HG02852 (cell line): Measurements from ENCODE around the gene PSMG3.
A peak's percentile ranks its signal among the peaks of the same experiment; 100 is the strongest.

Experiments used
- ATAC-seq: cut with Tn5 transposase; IDR thresholded peaks from one replicate; pipeline ENCODE4 v1.9.1; 2021; ENCODE audit warnings: mild to moderate bottlenecking, moderate library complexity; ENCODE audit not compliant: unreplicated experiment

The PSMG3 gene

DNA sequence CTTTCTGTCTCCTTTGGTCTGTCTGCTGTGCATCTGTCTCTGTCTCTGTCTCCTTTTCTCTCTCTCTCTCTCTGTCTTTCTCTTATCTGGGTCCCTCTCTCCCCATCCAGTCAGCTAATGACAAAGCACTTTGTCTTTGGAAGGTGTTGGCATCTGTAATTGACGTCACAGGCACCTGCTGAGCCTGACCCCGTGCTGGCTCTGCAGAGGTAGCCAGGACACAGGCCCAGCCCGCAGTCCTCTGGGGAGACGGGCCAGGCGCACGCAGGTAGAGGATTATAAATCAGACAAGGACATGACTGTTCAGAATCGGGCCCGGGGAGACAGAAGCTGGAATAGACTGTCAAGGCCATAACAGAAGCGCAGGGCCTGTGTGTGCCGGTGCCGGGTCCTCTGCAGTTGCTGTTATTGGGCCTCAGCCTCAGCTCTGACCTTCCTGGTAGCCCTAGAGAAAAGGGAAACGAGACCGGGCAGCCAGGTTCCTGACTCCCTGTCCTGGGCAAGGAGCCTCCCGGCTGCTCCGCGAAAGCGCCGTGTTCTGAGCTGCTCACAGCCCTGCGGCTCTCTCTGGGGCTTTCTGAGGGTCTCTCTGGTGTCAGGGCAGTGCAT lies 10.7 kb upstream of the PSMG3 start:
- ATAC-seq, result no peak

DNA sequence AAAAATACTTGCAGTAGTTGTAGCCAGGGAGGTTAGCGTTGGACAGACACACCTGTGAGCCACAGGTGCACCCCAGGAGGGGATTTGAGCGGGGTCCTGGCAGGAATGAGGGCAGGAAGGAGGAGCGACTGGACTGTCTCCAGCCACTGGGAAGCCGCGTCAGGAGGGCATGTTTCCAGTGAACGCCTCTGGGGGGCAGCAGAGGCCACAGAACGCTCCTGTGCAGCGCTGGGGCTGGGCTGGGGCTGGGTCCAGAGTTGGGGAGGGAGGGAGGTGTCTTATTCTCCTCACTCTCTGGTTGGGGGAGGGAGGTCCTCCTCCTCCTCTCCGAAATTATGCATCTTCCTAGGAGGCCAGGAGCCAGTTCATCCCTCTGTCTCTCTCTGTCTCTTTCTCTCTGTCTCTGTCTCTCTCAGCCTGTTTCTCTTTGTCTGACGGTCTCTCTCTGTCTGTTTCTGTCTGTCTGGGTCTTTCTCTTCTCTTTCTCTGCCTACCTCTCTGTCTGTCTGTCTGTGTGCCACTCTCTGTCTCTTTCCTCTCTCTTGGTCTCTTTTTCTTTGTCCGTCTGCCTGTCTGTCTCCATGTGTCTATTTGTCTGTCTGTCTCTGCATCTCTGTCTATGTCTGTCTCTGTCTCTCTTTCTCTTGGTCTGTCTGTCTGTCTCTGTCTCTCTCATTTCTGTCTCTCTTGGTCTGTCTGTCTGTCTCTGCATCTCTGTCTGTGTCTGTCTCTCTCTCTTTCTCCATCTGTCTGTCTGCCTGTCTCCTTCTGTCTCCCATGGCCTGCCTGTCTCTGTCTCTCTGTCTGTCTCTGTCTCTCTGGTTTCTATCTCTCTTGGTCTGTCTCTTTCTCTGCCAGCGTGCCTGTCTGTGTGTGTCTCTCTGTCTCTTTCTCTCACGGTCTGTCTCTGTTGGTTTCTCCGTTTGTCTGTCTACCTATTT lies 9.9 kb upstream of the PSMG3 start:
- peak; percentile 72 for ATAC-seq

DNA sequence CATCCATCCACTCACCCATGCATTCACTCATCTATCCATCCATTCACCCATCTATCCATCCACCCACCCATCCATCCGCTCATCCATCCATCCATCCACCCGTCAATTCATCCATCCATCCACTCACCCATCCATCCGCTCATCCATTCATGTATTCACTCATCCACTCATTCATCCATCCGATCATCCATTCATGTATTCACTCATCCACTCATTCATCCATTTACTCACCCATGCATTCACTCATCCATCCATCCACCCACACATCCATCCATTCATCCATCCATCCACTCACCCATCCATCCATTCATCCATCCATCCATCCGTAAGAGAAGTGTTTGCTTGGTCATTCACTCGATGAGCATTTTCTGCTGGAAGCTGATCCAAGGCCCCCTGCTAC lies 8.7 kb upstream of the PSMG3 start:
- ATAC-seq, result no peak

- no peak for ATAC-seq
Measured at GRCh38 chr7:1576521-1577253, 6.9 kb upstream of the PSMG3 start.

DNA sequence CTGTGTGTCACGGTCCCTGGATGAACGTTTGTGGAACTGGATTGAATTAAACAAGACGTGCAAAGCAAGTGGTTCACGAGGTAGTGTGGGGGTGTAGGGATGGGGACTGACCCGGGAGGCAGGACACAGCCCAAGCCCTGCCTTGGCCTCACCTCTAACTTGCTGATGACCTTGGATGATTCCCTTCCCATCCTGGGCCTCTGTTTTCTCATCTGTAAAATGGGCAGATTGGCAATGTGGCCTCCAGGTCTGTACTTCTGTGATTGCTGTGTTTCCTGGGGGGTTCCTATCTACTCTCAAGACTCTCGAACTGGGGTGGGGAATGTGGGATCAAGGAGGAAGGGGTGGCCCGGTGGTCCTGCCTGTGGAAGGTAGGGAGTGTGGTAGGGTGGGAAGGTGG lies 6.0 kb upstream of the PSMG3 start:
- ATAC-seq, result no peak

DNA sequence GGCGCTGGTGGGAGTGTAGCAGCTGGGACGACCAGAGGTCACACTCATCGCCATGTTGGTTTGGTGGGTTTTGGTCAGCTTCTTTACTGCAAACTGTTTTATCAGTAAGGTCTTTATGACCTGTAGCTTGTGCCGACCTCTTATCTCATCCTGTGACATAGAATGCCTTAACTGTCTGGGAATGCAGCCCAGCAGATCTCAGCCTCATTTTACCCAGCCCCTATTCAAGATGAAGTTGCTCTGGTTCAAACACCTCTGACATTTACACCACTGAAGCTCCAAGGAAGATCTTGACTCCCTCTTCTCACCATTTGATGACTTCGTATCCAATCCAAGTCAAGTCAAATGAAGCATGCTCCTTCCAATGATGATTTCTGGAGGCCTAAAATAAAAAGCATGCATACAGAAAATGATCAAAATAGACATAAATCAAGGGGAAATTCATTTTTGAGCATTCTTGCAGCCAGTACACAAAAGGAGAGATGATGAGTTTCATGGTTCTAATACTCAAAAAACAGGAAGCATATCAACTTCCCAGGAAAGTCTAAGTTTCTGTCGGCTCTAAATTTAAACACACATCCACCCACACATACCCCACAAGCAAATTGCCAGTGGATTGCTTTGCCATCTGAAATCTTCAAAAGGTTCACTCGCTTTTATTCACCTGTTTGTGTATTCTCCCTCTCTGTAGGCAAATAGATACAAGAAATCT lies 2.4 kb upstream of the PSMG3 start:
- ATAC-seq, result no peak

DNA sequence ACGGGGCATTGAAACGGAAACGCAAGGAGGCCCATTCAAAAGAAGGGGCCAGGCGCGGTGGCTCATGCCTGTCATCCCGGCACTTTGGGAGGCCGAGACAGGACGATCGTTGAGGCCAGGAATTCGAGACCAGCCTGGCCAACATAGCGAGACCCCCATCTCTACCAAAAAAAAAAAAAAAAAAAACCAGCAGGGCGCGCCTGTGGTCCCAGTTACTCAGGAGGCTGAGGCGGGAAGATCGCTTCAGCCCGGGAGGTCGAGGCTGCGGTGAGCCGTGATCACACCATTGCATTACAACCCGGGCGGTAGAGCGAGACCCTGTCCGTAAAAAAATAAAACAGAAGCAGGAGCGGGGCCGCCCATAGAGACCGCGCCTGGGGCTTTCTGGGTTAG lies 396 bp downstream of the PSMG3 start:
- ATAC-seq, result no peak

DNA sequence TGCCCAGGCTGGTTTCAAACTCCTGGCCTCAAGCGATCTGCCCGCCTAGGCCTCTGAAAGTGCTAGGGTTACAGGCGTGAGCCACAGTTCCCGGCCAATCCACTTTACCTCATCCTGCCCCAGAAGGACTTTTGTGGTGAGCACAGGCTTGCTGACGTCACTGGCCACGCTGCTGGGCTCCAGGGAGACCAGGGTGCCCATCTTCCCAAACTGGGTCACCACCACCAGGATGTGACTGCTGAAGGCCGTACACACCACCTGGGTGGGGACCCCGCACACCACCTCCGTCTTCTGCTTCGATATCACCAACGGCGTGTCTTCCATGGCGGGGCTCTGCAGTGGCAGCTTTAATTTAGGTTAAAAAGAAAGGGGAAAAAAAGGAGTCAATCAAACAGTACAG lies 816 bp downstream of the PSMG3 start:
- no peak for ATAC-seq

- no peak for ATAC-seq
Measured at GRCh38 chr7:1567896-1568510, 1.8 kb downstream of the PSMG3 start.

- no peak for ATAC-seq
Measured at GRCh38 chr7:1567049-1567771, 2.6 kb downstream of the PSMG3 start.

DNA sequence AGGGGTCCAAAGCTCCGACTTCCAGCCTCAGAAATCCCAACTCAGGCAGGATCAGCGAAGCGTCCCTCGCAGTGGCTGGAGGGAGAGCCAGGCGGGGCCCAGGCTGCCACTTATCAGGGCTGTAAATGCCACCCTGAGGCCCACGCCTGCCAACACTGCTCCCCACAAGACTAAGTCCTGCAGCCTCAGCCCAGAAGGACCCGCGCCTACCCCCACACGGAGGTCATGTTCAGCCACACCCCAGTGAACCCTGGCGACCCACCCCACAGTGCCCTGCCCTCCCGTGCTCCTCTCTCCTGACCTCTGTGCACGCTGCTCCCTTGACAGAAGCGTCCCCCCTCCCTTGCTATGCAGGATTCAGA lies 3.2 kb downstream of the PSMG3 start:
- no peak for ATAC-seq

DNA sequence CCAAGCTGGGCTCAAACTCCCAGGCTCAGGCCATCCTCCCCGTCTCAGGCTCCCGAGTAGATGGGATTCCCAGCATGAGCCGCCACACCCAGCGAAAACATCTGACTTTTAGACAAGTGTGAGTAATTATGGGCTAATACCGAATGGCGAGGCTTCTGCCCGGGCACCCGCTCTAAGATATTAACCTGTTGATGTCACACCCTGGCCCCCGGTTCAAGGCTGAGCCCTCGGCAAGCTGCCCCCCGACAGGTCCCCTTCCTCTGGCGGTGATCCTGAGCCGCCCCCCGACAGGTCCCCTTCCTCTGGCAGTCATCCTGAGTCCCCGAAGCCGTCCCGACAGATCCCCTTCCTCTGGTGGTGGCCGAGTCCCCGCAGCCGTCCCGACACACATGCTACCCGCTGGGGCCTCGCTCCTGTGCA lies 5.2 kb downstream of the PSMG3 start:
- ATAC-seq, result no peak

- no peak for ATAC-seq
Measured at GRCh38 chr7:1563981-1564602, 5.7 kb downstream of the PSMG3 start.

- ATAC-seq, result no peak
Measured at GRCh38 chr7:1562597-1563051, 7.2 kb downstream of the PSMG3 start.

DNA sequence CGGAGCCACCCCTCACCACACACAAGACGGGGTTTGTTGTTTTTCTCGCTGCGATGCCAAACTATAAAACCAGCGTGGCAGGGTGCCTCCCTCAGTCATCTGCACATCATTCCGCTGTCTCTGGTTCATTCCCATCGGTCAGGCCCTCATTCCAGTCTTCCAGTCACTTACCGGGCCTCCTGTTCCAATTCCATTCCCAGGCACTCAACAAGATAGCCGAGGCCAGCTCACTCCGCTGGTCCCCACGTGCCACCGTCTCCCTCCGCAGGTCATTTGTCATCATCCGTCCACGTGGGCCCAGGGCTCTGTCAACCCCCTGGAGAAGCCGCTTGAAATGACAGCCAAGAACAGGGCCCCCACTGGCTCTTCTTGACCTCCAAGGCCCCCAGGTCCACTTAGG lies 7.7 kb downstream of the PSMG3 start:
- ATAC-seq, result no peak

GRCh38 chr7:1561036-1561940 lies 8.5 kb downstream of the PSMG3 start:
- ATAC-seq, result no peak

- no peak for ATAC-seq
Measured at GRCh38 chr7:1560620-1561031, 9.2 kb downstream of the PSMG3 start.
